Activated CD4-positive, alpha-beta T cell treated with anti-CD3 and anti-CD28 coated beads, Interleukin-2, amount 10 ng/mL, durations not matched to agents 7 days and 5 days (primary cell): ENCODE data around the gene ACAA1. TPM values are rescaled to one million over a fixed set of nuclear protein-coding genes. Genes with fewer than 3 reads are reported as not detected.
"Not testable (repeated sequence)": the region's sequence is repeated elsewhere in the genome, so short reads cannot be mapped to it uniquely, and the experiment has no call there.

ENCODE experiments used
- CTCF ChIA-PET: fragments of 350-600 bp; sonication (Branson Sonifier 250); formaldehyde crosslinking; loops from one replicate; lab custom pipeline; 2021; ENCODE audit warnings: antibody characterized with exemption; lab: Charles Lee
- POLR2A ChIA-PET: fragments of 350-600 bp; sonication (Branson Sonifier 250); formaldehyde crosslinking; loops from one replicate; lab custom pipeline; 2021; ENCODE audit warnings: antibody characterized with exemption; lab: Charles Lee
- DNase-seq: peaks from one replicate; pipeline ENCODE4 v3.0.0-alpha.2; 2020
- H3K27ac Mint-ChIP-seq: one replicate; pipeline ENCODE4 v1.8.0; 2021; ENCODE audit warnings: mild to moderate bottlenecking, moderate library complexity, mixed read lengths
- H3K27me3 Mint-ChIP-seq: one replicate; pipeline ENCODE4 v1.8.0; 2021; ENCODE audit warnings: mixed read lengths
- H3K36me3 Mint-ChIP-seq: one replicate; pipeline ENCODE4 v1.8.0; 2021; ENCODE audit warnings: low read depth, mixed read lengths
- H3K4me1 Mint-ChIP-seq: one replicate; pipeline ENCODE4 v1.8.0; 2021; ENCODE audit warnings: mixed read lengths
- H3K4me3 Mint-ChIP-seq: one replicate; pipeline ENCODE4 v1.8.0; 2021; ENCODE audit warnings: mild to moderate bottlenecking, moderate library complexity, mixed read lengths
- H3K9me3 Mint-ChIP-seq: one replicate; pipeline ENCODE4 v1.8.0; 2021; ENCODE audit warnings: mixed read lengths
- total RNA-seq, 2 experiments: library from RNA; stranded (reverse); gene quantifications; one replicate each; pipeline ENCODE4 v1.2.3, GENCODE V29; 2021

The ACAA1 gene
- total RNA-seq, 2 experiments from 2014 or later = 93.8 to 114 TPM

DNA sequence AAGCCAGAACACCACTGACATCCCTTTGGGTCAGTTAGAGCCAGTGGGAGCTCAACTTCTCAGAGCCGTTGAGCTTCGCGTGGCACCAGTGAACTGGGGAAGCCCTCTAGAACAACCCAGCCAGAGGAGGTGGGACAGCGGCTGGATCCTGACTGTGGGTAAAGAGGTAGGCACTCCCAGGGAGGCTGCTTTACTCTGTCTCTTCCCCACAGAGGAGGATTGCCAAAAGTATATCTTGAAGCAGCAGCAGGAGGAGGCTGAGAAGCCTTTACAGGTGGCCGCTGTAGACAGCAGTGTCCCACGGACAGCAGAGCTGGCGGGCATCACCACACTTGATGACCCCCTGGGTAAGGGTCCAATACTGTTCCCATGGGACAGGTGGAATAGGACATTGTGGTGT is 2.7 kb upstream of the ACAA1 start:
- peaks cover 57% of the 10 kb centered on the region for H3K36me3 Mint-ChIP-seq
- H3K4me1 Mint-ChIP-seq = peaks cover 55% of the 10 kb centered on the region
- H3K27me3 Mint-ChIP-seq = no peaks in the 10 kb centered on the region
- ChIA-PET POLR2A (interaction anchor here (1.4 kb wide), 1 partner anchor 25 kb away, joined by 3 read pairs; the partner anchor contains the start of gene OXSR1), CTCF (interaction anchor here (0.5 to 2.1 kb wide), 8 partner anchors 19 to 381 kb away, joined by 3 to 5 read pairs (median 3); partner anchors contain the start of gene OXSR1)
- peak overlapping the region; percentile 99 for H3K27ac Mint-ChIP-seq
- peak overlapping the region; percentile 84 for H3K4me3 Mint-ChIP-seq
- DNase-seq = no peak
- H3K9me3 Mint-ChIP-seq = no peaks in the 10 kb centered on the region

DNA sequence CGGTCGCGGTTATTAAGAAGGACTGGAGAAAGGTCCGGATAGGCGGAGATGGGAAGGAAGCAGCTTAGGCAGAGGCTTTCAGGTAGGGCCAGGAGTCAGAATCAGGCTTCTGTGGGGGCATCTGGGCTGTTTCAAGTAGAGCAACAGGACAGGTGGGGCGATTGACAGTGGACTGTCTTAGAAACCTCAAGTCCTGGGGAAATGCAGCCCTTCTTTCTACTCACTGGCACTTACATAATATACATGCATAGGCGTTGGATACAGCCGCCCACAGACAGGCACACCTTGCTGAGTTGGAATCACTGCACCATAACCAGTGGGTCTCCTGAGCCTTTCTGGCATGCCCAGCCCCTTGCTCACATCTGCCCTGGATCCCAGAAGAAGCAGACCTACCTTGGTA is 2.3 kb upstream of the ACAA1 start:
- DNase-seq = no peak
- ChIA-PET POLR2A (interaction anchor here (1.4 kb wide), 1 partner anchor 26 kb away, joined by 3 read pairs; the partner anchor contains the start of gene OXSR1), CTCF (interaction anchor here (0.8 to 2.1 kb wide), 6 partner anchors 18 to 382 kb away, joined by 3 to 5 read pairs (median 4); partner anchors contain the start of gene OXSR1)
- peaks cover 60% of the 10 kb centered on the region for H3K4me1 Mint-ChIP-seq
- no peaks in the 10 kb centered on the region for H3K27me3 Mint-ChIP-seq
- H3K9me3 Mint-ChIP-seq = no peaks in the 10 kb centered on the region
- H3K36me3 Mint-ChIP-seq = peaks cover 62% of the 10 kb centered on the region
- peak overlapping the region; percentile 84 for H3K4me3 Mint-ChIP-seq
- H3K27ac Mint-ChIP-seq = peak overlapping the region; percentile 99

- peaks cover 62% of the 10 kb centered on the region for H3K36me3 Mint-ChIP-seq
- H3K4me1 Mint-ChIP-seq = peaks cover 63% of the 10 kb centered on the region
- H3K9me3 Mint-ChIP-seq = no peaks in the 10 kb centered on the region
- H3K27me3 Mint-ChIP-seq = no peaks in the 10 kb centered on the region
- POLR2A ChIA-PET = interaction anchor here (0.5 to 2.6 kb wide), 3 partner anchors 26 to 31 kb away, joined by 3 to 17 read pairs (median 11); partner anchors contain the start of gene OXSR1
- peak; percentile 88 for DNase-seq
- peak within 1 kb of the TSS; percentile 99 for H3K27ac Mint-ChIP-seq
- CTCF ChIA-PET = interaction anchor here (0.8 to 2.1 kb wide), 6 partner anchors 19 to 383 kb away, joined by 3 to 5 read pairs (median 4); partner anchors contain the start of gene OXSR1
- peak within 1 kb of the TSS; percentile 84 for H3K4me3 Mint-ChIP-seq
These were observed 1.6 kb upstream of the ACAA1 start, which contains the start of gene MYD88 for GRCh38 chr3:38138349-38139190. MYD88 (plus strand) TSS chr3:38138661; CDS start chr3:38138701, 40 bp downstream.

GRCh38 chr3:38137615-38138348 is 855 bp upstream of the ACAA1 start:
- CTCF ChIA-PET = interaction anchor here (0.6 to 1.8 kb wide), 8 partner anchors 9 to 208 kb away, joined by 3 to 8 read pairs (median 4); partner anchors contain the start of gene OXSR1
- H3K36me3 Mint-ChIP-seq = peaks cover 65% of the 10 kb centered on the region
- peak overlapping the region; percentile 99 for H3K27ac Mint-ChIP-seq
- peak; percentile 26 for DNase-seq
- H3K27me3 Mint-ChIP-seq = no peaks in the 10 kb centered on the region
- POLR2A ChIA-PET = interaction anchor here (0.6 to 2.6 kb wide), 2 partner anchors 27 to 912 kb away, joined by 6 to 17 read pairs; partner anchors contain the start of gene OXSR1
- H3K4me3 Mint-ChIP-seq = peak overlapping the region; percentile 84
- H3K4me1 Mint-ChIP-seq = peaks cover 69% of the 10 kb centered on the region
- no peaks in the 10 kb centered on the region for H3K9me3 Mint-ChIP-seq

- POLR2A ChIA-PET = interaction anchor here (2.6 kb wide), 1 partner anchor 29 kb away, joined by 17 read pairs; the partner anchor contains the start of gene OXSR1
- Mint-ChIP-seq H3K9me3 (no peaks in the 10 kb centered on the region), H3K4me3 (peak overlapping the region; percentile 84), H3K36me3 (peaks cover 58% of the 10 kb centered on the region), H3K27ac (peak overlapping the region; percentile 99), H3K4me1 (peaks cover 66% of the 10 kb centered on the region), H3K27me3 (no peaks in the 10 kb centered on the region)
- DNase-seq = peak; percentile 20
- CTCF ChIA-PET = interaction anchor here (0.8 to 1.8 kb wide), 5 partner anchors 27 to 343 kb away, joined by 3 to 8 read pairs (median 4); partner anchors contain the start of gene OXSR1
These were observed 542 bp downstream of the ACAA1 start for GRCh38 chr3:38136393-38136776.

DNA sequence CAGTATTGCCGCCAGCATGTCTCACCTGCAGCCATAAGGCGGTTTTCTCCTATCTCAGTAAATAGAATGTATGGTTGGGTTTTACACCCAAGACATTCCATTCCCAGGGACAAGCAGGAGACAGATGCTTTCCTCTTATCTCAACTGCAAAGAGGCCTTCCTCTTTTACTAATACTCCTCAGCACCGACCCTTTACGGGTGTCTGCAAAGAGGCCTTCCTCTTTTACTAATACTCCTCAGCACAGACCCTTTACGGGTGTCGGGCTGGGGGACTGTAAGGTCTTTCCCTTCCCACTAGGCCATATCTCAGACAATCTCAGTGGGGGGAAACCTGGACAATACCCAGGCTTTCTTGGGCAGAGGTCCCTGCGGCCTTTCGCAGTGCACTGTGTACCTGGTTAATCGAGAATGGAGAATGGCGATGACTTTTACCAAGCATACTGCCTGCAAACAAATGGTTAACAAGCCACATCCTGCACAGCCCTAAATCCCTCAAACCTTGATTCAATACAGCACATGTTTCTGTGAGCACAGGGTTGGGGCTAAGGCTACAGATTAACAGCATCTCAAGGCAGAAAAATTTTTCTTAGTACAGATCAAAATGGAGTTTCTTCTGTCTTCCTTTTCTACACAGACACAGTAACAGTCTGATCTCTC is 1.2 kb downstream of the ACAA1 start:
- Mint-ChIP-seq H3K4me3 (peak overlapping the region; percentile 84), H3K36me3 (peaks cover 57% of the 10 kb centered on the region), H3K4me1 (peaks cover 61% of the 10 kb centered on the region), H3K27ac (peak overlapping the region; percentile 99)
- H3K27me3 Mint-ChIP-seq, H3K9me3 Mint-ChIP-seq: not testable (repeated sequence)
- POLR2A ChIA-PET = interaction anchor here (2.6 kb wide), 1 partner anchor 29 kb away, joined by 17 read pairs; the partner anchor contains the start of gene OXSR1
- CTCF ChIA-PET = interaction anchor here (1.5 kb wide), 1 partner anchor 183 kb away, joined by 4 read pairs; no protein-coding TSS in a partner anchor
- DNase-seq = peak; percentile 76

DNA sequence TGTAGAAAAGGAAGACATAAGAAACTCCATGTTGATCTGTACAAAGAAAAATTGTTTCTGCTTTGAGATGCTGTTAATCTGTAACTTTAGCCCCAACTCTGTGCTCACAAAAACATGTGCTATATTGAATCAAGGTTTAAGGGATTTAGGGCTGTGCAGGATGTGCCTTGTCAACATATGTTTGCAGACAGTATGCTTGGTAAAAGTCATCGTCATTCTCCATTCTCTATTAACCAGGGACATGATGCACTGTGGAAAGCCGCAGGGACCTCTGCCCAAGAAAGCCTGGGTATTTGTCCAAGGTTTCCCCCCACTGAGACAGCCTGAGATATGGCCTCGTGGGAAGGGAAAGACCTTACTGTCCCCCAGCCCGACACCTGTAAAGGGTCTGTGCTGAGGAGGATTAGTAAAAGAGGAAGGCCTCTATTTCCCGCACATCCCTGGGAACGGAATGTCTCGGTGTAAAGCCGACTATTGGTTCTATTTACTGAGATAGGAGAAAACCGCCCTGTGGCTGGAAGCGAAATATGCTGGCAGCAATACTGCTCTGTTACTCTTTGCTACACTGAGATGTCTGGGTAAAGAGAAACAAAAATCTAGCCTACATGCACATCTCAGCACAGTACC is 2.3 kb downstream of the ACAA1 start:
- H3K27me3 Mint-ChIP-seq, H3K9me3 Mint-ChIP-seq, DNase-seq, POLR2A ChIA-PET: not testable (repeated sequence)
- peaks cover 52% of the 10 kb centered on the region for H3K4me1 Mint-ChIP-seq
- H3K36me3 Mint-ChIP-seq = peaks cover 55% of the 10 kb centered on the region
- CTCF ChIA-PET = interaction anchor here (1.5 to 1.6 kb wide), 2 partner anchors 8 to 29 kb away, joined by 3 to 4 read pairs; no protein-coding TSS in a partner anchor
- peak overlapping the region; percentile 84 for H3K4me3 Mint-ChIP-seq
- peak overlapping the region; percentile 99 for H3K27ac Mint-ChIP-seq

DNA sequence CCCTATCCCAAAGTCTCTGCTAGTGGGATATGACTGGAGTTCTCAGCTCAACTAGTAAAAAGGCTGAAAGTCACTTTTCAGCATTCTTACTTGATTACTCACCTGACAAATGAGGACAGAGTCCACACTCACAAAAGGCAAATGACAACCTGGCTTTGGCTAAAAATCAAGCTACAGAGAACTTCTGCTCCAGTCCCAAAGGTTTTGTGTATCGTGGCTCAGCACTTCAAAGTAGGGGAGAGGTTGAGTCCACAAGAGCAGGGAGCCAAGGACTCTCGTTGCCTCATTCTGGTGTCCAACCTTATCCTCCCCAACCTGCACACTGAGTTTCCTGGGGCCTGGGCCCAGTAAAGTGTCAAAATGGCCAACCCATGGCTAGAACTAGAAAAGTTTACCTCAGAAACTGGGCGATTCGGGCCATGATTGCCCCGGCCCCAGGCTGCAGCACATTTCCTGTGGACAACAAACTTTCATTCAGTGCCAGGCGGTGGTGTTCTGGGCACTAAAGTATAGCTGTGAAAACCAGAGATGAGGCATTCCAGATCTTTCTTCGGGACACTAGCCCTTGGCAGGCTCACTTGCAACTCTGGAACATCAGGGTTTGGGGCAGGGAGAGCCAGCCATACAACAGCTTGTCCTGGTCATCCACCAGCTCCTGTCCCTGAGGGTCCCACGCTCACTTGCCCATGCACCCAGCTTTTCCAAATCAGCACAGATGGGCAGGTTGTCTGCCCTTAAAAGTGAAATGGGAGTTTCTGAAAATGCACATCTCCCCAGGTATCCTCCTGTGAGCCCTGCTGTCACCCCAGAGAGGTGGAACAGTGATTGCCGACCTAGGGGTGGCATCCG is 3.1 kb downstream of the ACAA1 start:
- Mint-ChIP-seq H3K9me3 (no peaks in the 10 kb centered on the region), H3K4me3 (no peak overlapping the region), H3K27ac (peak overlapping the region; percentile 48), H3K4me1 (peaks cover 46% of the 10 kb centered on the region), H3K27me3 (no peaks in the 10 kb centered on the region), H3K36me3 (peaks cover 53% of the 10 kb centered on the region)
- POLR2A ChIA-PET = no interaction called here
- CTCF ChIA-PET = interaction anchor here (1.1 to 1.6 kb wide), 3 partner anchors 9 to 29 kb away, joined by 3 to 4 read pairs (median 3); no protein-coding TSS in a partner anchor
- DNase-seq = no peak

- DNase-seq = no peak
- Mint-ChIP-seq H3K4me3 (no peak overlapping the region), H3K9me3 (no peaks in the 10 kb centered on the region), H3K27me3 (no peaks in the 10 kb centered on the region), H3K27ac (no peak overlapping the region), H3K36me3 (peaks cover 55% of the 10 kb centered on the region), H3K4me1 (peaks cover 44% of the 10 kb centered on the region)
- POLR2A ChIA-PET = no interaction called here
- CTCF ChIA-PET = interaction anchor here (1.1 to 1.6 kb wide), 3 partner anchors 10 to 30 kb away, joined by 3 to 4 read pairs (median 3); no protein-coding TSS in a partner anchor
These were observed 3.7 kb downstream of the ACAA1 start for GRCh38 chr3:38133209-38133556.

DNA sequence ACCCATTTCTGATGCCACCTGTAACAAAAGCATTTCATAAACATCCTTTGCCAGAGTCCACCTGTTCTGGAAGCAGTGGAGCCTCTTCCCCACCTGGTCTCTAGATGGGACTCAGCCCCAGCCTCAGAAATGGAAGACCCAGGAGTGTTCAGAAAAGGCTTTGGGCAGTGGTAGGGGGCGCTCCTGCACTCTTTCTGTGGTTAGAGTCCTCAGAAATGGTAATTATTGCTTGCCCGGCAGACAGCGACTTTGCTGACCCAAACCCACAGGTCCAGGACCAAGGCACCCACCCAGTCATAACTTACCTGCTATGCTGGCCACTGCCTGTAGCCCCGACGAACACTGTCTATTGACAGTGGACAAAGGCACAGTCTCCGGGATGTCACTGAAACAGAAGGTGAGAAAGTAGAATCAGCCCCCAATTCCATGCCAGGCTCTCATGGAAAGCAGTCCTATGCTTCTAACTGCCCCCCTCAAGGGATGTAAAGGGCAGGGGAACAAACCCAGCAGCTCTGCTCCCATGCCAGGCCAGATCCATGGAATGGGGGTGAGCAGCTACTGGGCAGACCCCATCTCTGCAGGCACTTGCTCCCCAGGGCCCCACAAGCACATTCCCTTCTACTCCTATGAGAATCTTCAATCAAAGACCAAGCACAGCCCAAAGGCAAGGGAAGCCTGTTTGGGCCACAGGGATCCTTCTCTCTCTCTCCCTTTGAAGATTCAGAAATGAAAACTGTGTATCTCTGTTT is 5.1 kb downstream of the ACAA1 start:
- Mint-ChIP-seq H3K4me1 (peaks cover 37% of the 10 kb centered on the region), H3K36me3 (peaks cover 63% of the 10 kb centered on the region), H3K4me3 (no peak overlapping the region), H3K9me3 (no peaks in the 10 kb centered on the region), H3K27me3 (no peaks in the 10 kb centered on the region), H3K27ac (no peak overlapping the region)
- ChIA-PET CTCF (interaction anchor here (0.6 to 1.1 kb wide), 4 partner anchors 10 to 145 kb away, joined by 3 to 4 read pairs (median 4); no protein-coding TSS in a partner anchor), POLR2A (no interaction called here)
- no peak for DNase-seq
